ENCODE data around the gene ANGPTL4.
"Not testable (repeated sequence)": the region's sequence is repeated elsewhere in the genome, so short reads cannot be mapped to it uniquely, and the experiment has no call there.

ANGPTL4 gene

GRCh38 chr19:8403098-8403819 lies 39.3 kb downstream of the ANGPTL4 start:
- no peak for TF ChIP-seq CTCF (IDR thresholded peaks at IDR 0.05; ENCODE audit: insufficient read depth, low read length, poor library complexity, severe bottlenecking)
- no peak for TF ChIP-seq EZH2phosphoT487 (conservative IDR thresholded peaks at IDR 0.05; ENCODE audit: low read length)
- Histone ChIP-seq H3K79me2 (ENCODE audit: insufficient read depth, low read length) (peaks cover 9% of the 10 kb centered on the region; the same call in 1 of the 2 replicates), H3K27me3 (ENCODE audit: low read length) (no peaks in the 10 kb centered on the region), H3K36me3 (ENCODE audit: low read length) (no peaks in the 10 kb centered on the region), H3K4me2 (ENCODE audit: low read depth, low read length, poor library complexity, severe bottlenecking) (no peak overlapping the region), H3F3A (ENCODE audit: insufficient read depth) (no peaks in the 10 kb centered on the region), H3K4me3 (ENCODE audit: insufficient read depth, low read length, poor library complexity, severe bottlenecking) (no peak overlapping the region), H2AFZ (ENCODE audit: low read depth, low read length, severe bottlenecking) (no peak overlapping the region), H3K27ac (ENCODE audit: low read depth, low read length) (no peak overlapping the region), H3K9me3 (ENCODE audit: insufficient read depth, low read length) (no peaks in the 10 kb centered on the region), H3K9me2 (replicated peaks; ENCODE audit: insufficient read depth, low read length) (no peaks in the 10 kb centered on the region), H3K9ac (ENCODE audit: low read length) (no peak overlapping the region), H4K20me1 (ENCODE audit: low read depth, low read length) (no peaks in the 10 kb centered on the region)

- Histone ChIP-seq H3K36me3 (ENCODE audit: low read length) (no peaks in the 10 kb centered on the region), H3K27me3 (ENCODE audit: low read length) (no peaks in the 10 kb centered on the region)
- TF ChIP-seq EZH2phosphoT487 (conservative IDR thresholded peaks at IDR 0.05; ENCODE audit: low read length): no peak
- TF ChIP-seq CTCF (IDR thresholded peaks at IDR 0.05; ENCODE audit: insufficient read depth, low read length, poor library complexity, severe bottlenecking): no peak
Measured at GRCh38 chr19:8403820-8404109, 39.8 kb downstream of the ANGPTL4 start.

GRCh38 chr19:8404391-8405151 lies 40.6 kb downstream of the ANGPTL4 start:
- Histone ChIP-seq H3K9ac (ENCODE audit: low read length) (no peak overlapping the region), H3K9me2 (replicated peaks; ENCODE audit: insufficient read depth, low read length) (no peaks in the 10 kb centered on the region)
- no peak for TF ChIP-seq EZH2phosphoT487 (conservative IDR thresholded peaks at IDR 0.05; ENCODE audit: low read length)
- TF ChIP-seq CTCF (IDR thresholded peaks at IDR 0.05; ENCODE audit: insufficient read depth, low read length, poor library complexity, severe bottlenecking): no peak

More at GRCh38 chr19:8403820-8404109, 39.8 kb downstream of the ANGPTL4 start:
- Histone ChIP-seq H3K4me2 (ENCODE audit: low read depth, low read length, poor library complexity, severe bottlenecking) (no peak overlapping the region), H4K20me1 (ENCODE audit: low read depth, low read length) (no peaks in the 10 kb centered on the region), H3K9me2 (replicated peaks; ENCODE audit: insufficient read depth, low read length) (no peaks in the 10 kb centered on the region), H2AFZ (ENCODE audit: low read depth, low read length, severe bottlenecking) (no peak overlapping the region), H3K27ac (ENCODE audit: low read depth, low read length) (no peak overlapping the region), H3K9me3 (ENCODE audit: insufficient read depth, low read length) (no peaks in the 10 kb centered on the region), H3K79me2 (ENCODE audit: insufficient read depth, low read length) (peaks cover 4% of the 10 kb centered on the region; the same call in 1 of the 2 replicates), H3K9ac (ENCODE audit: low read length) (no peak overlapping the region), H3F3A (ENCODE audit: insufficient read depth) (no peaks in the 10 kb centered on the region), H3K4me3 (ENCODE audit: insufficient read depth, low read length, poor library complexity, severe bottlenecking) (no peak overlapping the region)

GRCh38 chr19:8410718-8411117 lies 46.8 kb downstream of the ANGPTL4 start:
- H3K9ac ChIP-seq (ENCODE audit: low read length); H3F3A ChIP-seq (ENCODE audit: insufficient read depth); H3K9me2 ChIP-seq (replicated peaks; ENCODE audit: insufficient read depth, low read length); H3K79me2 ChIP-seq (ENCODE audit: insufficient read depth, low read length); H4K20me1 ChIP-seq (ENCODE audit: low read depth, low read length); H3K4me3 ChIP-seq (ENCODE audit: insufficient read depth, low read length, poor library complexity, severe bottlenecking); H3K36me3 ChIP-seq (ENCODE audit: low read length); H3K9me3 ChIP-seq (ENCODE audit: insufficient read depth, low read length); H3K27me3 ChIP-seq (ENCODE audit: low read length); H2AFZ ChIP-seq (ENCODE audit: low read depth, low read length, severe bottlenecking); H3K27ac ChIP-seq (ENCODE audit: low read depth, low read length); H3K4me2 ChIP-seq (ENCODE audit: low read depth, low read length, poor library complexity, severe bottlenecking): not testable (repeated sequence)

More at GRCh38 chr19:8404391-8405151, 40.6 kb downstream of the ANGPTL4 start:
- H3K27me3 ChIP-seq (ENCODE audit: low read length): no peaks in the 10 kb centered on the region
- H3F3A ChIP-seq (ENCODE audit: insufficient read depth): no peaks in the 10 kb centered on the region
- no peaks in the 10 kb centered on the region for H3K36me3 ChIP-seq (ENCODE audit: low read length)
- H3K27ac ChIP-seq (ENCODE audit: low read depth, low read length): no peak overlapping the region
- H3K79me2 ChIP-seq (ENCODE audit: insufficient read depth, low read length): no peaks in the 10 kb centered on the region
- no peaks in the 10 kb centered on the region for H3K9me3 ChIP-seq (ENCODE audit: insufficient read depth, low read length)
- no peak overlapping the region for H3K4me2 ChIP-seq (ENCODE audit: low read depth, low read length, poor library complexity, severe bottlenecking)
- no peaks in the 10 kb centered on the region for H4K20me1 ChIP-seq (ENCODE audit: low read depth, low read length)
- H2AFZ ChIP-seq (ENCODE audit: low read depth, low read length, severe bottlenecking): no peak overlapping the region
- no peak overlapping the region for H3K4me3 ChIP-seq (ENCODE audit: insufficient read depth, low read length, poor library complexity, severe bottlenecking)
